SK-N-SH (cell line): ENCODE measurements around the gene EMP3. TPM values are rescaled to one million over a fixed set of nuclear protein-coding genes. Genes with fewer than 3 reads are reported as not detected.

Experiments
- CHD2 ChIP-seq: fragments of 150-350 bp; IDR thresholded peaks from 2 replicates; pipeline ENCODE4 v1.6.1; 2018; ENCODE audit warnings: low read length; ENCODE audit not compliant: partially characterized antibody
- EZH2phosphoT487 ChIP-seq: fragments of 200-600 bp; sonication (generic); IDR thresholded peaks from 2 replicates; pipeline ENCODE4 v1.6.1; 2017; ENCODE audit warnings: low read depth, mixed run types, mild to moderate bottlenecking, antibody characterized with exemption, moderate library complexity, borderline replicate concordance
- GABPA ChIP-seq: IDR thresholded peaks from 2 replicates; pipeline ENCODE4 v1.4.0; 2012; ENCODE audit warnings: low read depth, mild to moderate bottlenecking
- IRF3 ChIP-seq: fragments of 150-350 bp; IDR thresholded peaks from 2 replicates; pipeline ENCODE4 v1.6.1; 2016; ENCODE audit warnings: mild to moderate bottlenecking, low read depth, low read length
- MEF2A ChIP-seq: IDR thresholded peaks from 2 replicates; pipeline ENCODE4 v1.4.0; 2012; ENCODE audit warnings: low read depth, borderline replicate concordance
- MXI1 ChIP-seq: IDR thresholded peaks from 2 replicates; pipeline ENCODE4 v1.6.1; 2012; ENCODE audit warnings: mild to moderate bottlenecking, low read depth, low read length, improper control_type of control experiment
- RCOR1 ChIP-seq: fragments of 150-350 bp; IDR thresholded peaks from 2 replicates; pipeline ENCODE4 v1.6.1; 2017; ENCODE audit warnings: antibody characterized with exemption, low read length
- TAF1 ChIP-seq: IDR thresholded peaks from 2 replicates; pipeline ENCODE4 v1.6.1; 2012; ENCODE audit warnings: low read depth, mild to moderate bottlenecking, low read length, moderate library complexity, borderline replicate concordance
- polyA plus RNA-seq, 3 experiments: library from polyadenylated mRNA; depleted of rRNA; stranded (reverse); fragments of >200 nt; gene quantifications; 2 replicates each; pipeline ENCODE4 v1.2.3, GENCODE V29; 2012
- TF ChIP-seq, protein P1 (sequence below): fragments of 150-350 bp; IDR thresholded peaks from 2 replicates; pipeline ENCODE4 v1.6.1; 2017; ENCODE audit warnings: antibody characterized with exemption, low read length, low read depth, borderline replicate concordance
- TF ChIP-seq, protein P2 (sequence below): IDR thresholded peaks from 2 replicates; pipeline ENCODE4 v1.4.0; 2012; ENCODE audit warnings: low read depth, borderline replicate concordance
- TF ChIP-seq, protein P3 (sequence below): fragments of 200-600 bp; sonication (generic); IDR thresholded peaks from 2 replicates; pipeline ENCODE4 v1.6.1; 2017; ENCODE audit warnings: antibody characterized with exemption, mild to moderate bottlenecking, moderate library complexity
- TF ChIP-seq, protein P4 (sequence below): IDR thresholded peaks from 2 replicates; pipeline ENCODE4; 2012
- TF ChIP-seq, protein P5 (sequence below): IDR thresholded peaks from 2 replicates; pipeline ENCODE4 v1.6.1; 2012; ENCODE audit warnings: mild to moderate bottlenecking, low read depth, low read length, moderate library complexity

EMP3 gene
- polyA plus RNA-seq, 1 of the 3 experiments (the other 2 are of a cell fraction) = 263 TPM

GRCh38 chr19:48332662-48333466 is 7.5 kb downstream of the EMP3 start (continued):
- TF ChIP-seq, protein P1, sequence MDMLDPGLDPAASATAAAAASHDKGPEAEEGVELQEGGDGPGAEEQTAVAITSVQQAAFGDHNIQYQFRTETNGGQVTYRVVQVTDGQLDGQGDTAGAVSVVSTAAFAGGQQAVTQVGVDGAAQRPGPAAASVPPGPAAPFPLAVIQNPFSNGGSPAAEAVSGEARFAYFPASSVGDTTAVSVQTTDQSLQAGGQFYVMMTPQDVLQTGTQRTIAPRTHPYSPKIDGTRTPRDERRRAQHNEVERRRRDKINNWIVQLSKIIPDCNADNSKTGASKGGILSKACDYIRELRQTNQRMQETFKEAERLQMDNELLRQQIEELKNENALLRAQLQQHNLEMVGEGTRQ = no peak
- 0 out of 2 replicates have a peak, but pooled peaks have one; percentile 23 for TF ChIP-seq IRF3
- TF ChIP-seq, protein P2, sequence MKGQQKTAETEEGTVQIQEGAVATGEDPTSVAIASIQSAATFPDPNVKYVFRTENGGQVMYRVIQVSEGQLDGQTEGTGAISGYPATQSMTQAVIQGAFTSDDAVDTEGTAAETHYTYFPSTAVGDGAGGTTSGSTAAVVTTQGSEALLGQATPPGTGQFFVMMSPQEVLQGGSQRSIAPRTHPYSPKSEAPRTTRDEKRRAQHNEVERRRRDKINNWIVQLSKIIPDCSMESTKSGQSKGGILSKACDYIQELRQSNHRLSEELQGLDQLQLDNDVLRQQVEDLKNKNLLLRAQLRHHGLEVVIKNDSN = no peak
- TF ChIP-seq EZH2phosphoT487 = no peak
- no peak for TF ChIP-seq MEF2A
- TF ChIP-seq, protein P3, sequence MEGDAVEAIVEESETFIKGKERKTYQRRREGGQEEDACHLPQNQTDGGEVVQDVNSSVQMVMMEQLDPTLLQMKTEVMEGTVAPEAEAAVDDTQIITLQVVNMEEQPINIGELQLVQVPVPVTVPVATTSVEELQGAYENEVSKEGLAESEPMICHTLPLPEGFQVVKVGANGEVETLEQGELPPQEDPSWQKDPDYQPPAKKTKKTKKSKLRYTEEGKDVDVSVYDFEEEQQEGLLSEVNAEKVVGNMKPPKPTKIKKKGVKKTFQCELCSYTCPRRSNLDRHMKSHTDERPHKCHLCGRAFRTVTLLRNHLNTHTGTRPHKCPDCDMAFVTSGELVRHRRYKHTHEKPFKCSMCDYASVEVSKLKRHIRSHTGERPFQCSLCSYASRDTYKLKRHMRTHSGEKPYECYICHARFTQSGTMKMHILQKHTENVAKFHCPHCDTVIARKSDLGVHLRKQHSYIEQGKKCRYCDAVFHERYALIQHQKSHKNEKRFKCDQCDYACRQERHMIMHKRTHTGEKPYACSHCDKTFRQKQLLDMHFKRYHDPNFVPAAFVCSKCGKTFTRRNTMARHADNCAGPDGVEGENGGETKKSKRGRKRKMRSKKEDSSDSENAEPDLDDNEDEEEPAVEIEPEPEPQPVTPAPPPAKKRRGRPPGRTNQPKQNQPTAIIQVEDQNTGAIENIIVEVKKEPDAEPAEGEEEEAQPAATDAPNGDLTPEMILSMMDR = no peak
- peak; percentile 15 for TF ChIP-seq CHD2
- 0 out of 2 replicates have a peak, but pooled peaks have one; percentile 18 for TF ChIP-seq GABPA
- peak; percentile 40; the same call in 1 of the 2 replicates for TF ChIP-seq TAF1
- TF ChIP-seq, protein P4, sequence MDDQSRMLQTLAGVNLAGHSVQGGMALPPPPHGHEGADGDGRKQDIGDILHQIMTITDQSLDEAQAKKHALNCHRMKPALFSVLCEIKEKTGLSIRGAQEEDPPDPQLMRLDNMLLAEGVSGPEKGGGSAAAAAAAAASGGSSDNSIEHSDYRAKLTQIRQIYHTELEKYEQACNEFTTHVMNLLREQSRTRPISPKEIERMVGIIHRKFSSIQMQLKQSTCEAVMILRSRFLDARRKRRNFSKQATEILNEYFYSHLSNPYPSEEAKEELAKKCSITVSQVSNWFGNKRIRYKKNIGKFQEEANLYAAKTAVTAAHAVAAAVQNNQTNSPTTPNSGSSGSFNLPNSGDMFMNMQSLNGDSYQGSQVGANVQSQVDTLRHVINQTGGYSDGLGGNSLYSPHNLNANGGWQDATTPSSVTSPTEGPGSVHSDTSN = peak; percentile 97
- TF ChIP-seq MXI1 = no peak
- peak; percentile 75 for TF ChIP-seq RCOR1
- TF ChIP-seq, protein P5, sequence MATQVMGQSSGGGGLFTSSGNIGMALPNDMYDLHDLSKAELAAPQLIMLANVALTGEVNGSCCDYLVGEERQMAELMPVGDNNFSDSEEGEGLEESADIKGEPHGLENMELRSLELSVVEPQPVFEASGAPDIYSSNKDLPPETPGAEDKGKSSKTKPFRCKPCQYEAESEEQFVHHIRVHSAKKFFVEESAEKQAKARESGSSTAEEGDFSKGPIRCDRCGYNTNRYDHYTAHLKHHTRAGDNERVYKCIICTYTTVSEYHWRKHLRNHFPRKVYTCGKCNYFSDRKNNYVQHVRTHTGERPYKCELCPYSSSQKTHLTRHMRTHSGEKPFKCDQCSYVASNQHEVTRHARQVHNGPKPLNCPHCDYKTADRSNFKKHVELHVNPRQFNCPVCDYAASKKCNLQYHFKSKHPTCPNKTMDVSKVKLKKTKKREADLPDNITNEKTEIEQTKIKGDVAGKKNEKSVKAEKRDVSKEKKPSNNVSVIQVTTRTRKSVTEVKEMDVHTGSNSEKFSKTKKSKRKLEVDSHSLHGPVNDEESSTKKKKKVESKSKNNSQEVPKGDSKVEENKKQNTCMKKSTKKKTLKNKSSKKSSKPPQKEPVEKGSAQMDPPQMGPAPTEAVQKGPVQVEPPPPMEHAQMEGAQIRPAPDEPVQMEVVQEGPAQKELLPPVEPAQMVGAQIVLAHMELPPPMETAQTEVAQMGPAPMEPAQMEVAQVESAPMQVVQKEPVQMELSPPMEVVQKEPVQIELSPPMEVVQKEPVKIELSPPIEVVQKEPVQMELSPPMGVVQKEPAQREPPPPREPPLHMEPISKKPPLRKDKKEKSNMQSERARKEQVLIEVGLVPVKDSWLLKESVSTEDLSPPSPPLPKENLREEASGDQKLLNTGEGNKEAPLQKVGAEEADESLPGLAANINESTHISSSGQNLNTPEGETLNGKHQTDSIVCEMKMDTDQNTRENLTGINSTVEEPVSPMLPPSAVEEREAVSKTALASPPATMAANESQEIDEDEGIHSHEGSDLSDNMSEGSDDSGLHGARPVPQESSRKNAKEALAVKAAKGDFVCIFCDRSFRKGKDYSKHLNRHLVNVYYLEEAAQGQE = 0 out of 2 replicates have a peak, but pooled peaks have one; percentile 35
